ENCODE results near the gene CLNK. TPM values are rescaled to one million over a fixed set of nuclear protein-coding genes. Genes with fewer than 3 reads are reported as not detected.

Gene CLNK
- total and polyA plus RNA-seq, 2 of the 8 experiments (the other 6 are each of a cell fraction or from before 2014, with no cell fraction given): not detected

DNA sequence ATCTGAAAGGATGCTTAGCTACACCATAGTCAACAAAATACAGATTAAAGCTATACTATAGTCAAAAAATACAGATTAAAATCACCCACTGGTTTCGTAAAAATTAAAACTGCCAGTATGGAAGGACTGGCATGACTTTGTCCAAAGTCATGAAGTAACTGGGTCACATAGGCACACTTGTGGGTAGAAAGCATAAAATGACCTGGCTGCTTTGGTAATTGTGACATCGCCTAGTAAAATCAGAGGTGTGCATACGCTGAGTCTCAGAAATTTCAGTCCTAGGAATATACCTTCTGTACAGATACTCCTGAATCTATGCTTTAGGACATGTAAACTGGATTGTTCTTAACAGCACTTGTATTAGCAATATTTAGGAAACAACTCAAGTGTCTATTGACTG is 28.1 kb downstream of the CLNK start:
- no peak overlapping the region for H2BK5ac ChIP-seq (ENCODE audit: low read depth, low read length)
- CTCF ChIA-PET (ENCODE audit: partially characterized antibody): interaction anchor here (1.0 to 1.7 kb wide), 2 partner anchors 22 to 237 kb away, joined by 3 read pairs; no protein-coding TSS in a partner anchor
- no peak overlapping the region for H3K4me3 ChIP-seq (ENCODE audit: extremely low read depth in 1 of 4, insufficient read depth in 2 of 4, low read depth in 3 of 4, low read length in 4 of 4)
- POLR2A ChIA-PET (ENCODE audit: partially characterized antibody): no interaction called here
- H3K18ac ChIP-seq (ENCODE audit: extremely low read depth, low read length): no peak overlapping the region
- no peak for TF ChIP-seq TEAD4 (IDR thresholded peaks at IDR 0.05; ENCODE audit: low read depth, low read length)
- H2BK120ac ChIP-seq (replicated peaks; ENCODE audit: low read depth, low read length): no peak overlapping the region
- H4K20me1 ChIP-seq (replicated peaks in 1 of 2; ENCODE audit: control insufficient read depth in 1 of 2, insufficient read depth in 2 of 2, low read length in 2 of 2): no peaks in the 10 kb centered on the region
- H3K4me1 ChIP-seq (replicated peaks in 1 of 4; ENCODE audit: control insufficient read depth in 3 of 4, insufficient read depth in 4 of 4, low read length in 3 of 4): no peaks in the 10 kb centered on the region
- DNase-seq (ENCODE audit: low read depth in 1 of 2, low spot score in 2 of 2) (no peak), FAIRE-seq (no peak)
- H2AK5ac ChIP-seq (ENCODE audit: low read depth, low read length): no peak overlapping the region
- no peak overlapping the region for H3K23ac ChIP-seq (ENCODE audit: insufficient read length)
- H3K56ac ChIP-seq (replicated peaks; ENCODE audit: insufficient read length, low read depth, low read length): no peak overlapping the region
- 94% methylated on average over 3 of the region's 3 CpGs; no CpG with 5 or more reads in 1 of the 2 experiments for WGBS, 2 experiments (ENCODE audit: extremely low coverage in 1 of 2, insufficient coverage in 1 of 2, insufficient read length in 1 of 2, insufficient replicate concordance in 2 of 2, low coverage in 1 of 2, low lambda C conversion rate in 2 of 2, missing lambda C conversion rate in 1 of 2)
- H3K9ac ChIP-seq (replicated peaks in 1 of 4; ENCODE audit: extremely low read depth in 1 of 4, low read depth in 3 of 4, low read length in 3 of 4): no peak overlapping the region
- H3K79me2 ChIP-seq (ENCODE audit: control insufficient read depth in 1 of 2, insufficient read depth in 2 of 2, low read length in 2 of 2): no peaks in the 10 kb centered on the region
- H3K14ac ChIP-seq (ENCODE audit: insufficient read length): no peak overlapping the region
- no peak overlapping the region for H2BK20ac ChIP-seq (ENCODE audit: low read length)
- H3K9me3 ChIP-seq (ENCODE audit: insufficient read depth in 2 of 2, low read depth in 1 of 2, low read length in 1 of 2): no peaks in the 10 kb centered on the region
- no peak overlapping the region for H3K4ac ChIP-seq (replicated peaks; ENCODE audit: insufficient read length, low read depth, low read length)
- H2BK12ac ChIP-seq (ENCODE audit: low read depth, low read length): no peak overlapping the region
- H2BK15ac ChIP-seq (ENCODE audit: low read length): no peak overlapping the region
- H4K5ac ChIP-seq (ENCODE audit: insufficient read length, low read depth, low read length): no peak overlapping the region
- no peaks in the 10 kb centered on the region for H3K36me3 ChIP-seq (ENCODE audit: control insufficient read depth in 2 of 4, insufficient read depth in 4 of 4, low read length in 3 of 4)
- H3K4me2 ChIP-seq (ENCODE audit: insufficient read depth in 1 of 2, low read depth in 2 of 2, low read length in 2 of 2): no peak overlapping the region
- no peaks in the 10 kb centered on the region for H3K79me1 ChIP-seq (ENCODE audit: low read depth, low read length)
- no peak overlapping the region for H4K91ac ChIP-seq (replicated peaks; ENCODE audit: insufficient read length, low read length)
- no peak overlapping the region for H4K8ac ChIP-seq (ENCODE audit: extremely low read depth, insufficient read depth, low read length)
- H2AFZ ChIP-seq (ENCODE audit: low read length): no peak overlapping the region
- H3K23me2 ChIP-seq (ENCODE audit: low read depth, low read length): no peaks in the 10 kb centered on the region
- H3K27ac ChIP-seq (ENCODE audit: low read depth, low read length): no peak overlapping the region
- no peaks in the 10 kb centered on the region for H3K27me3 ChIP-seq (replicated peaks in 1 of 4; ENCODE audit: control insufficient read depth in 3 of 4, extremely low read depth in 1 of 4, insufficient read depth in 3 of 4, low read length in 3 of 4)
